ENCODE data around the gene KMT2D. TPM values are rescaled to one million over a fixed set of nuclear protein-coding genes. Genes with fewer than 3 reads are reported as not detected.
A peak's percentile ranks its signal among the peaks of the same experiment; 100 is the strongest.

The KMT2D gene
- total RNA-seq, 4 donors from 2014 or later, result 36.0 to 99.0 (median 71.3) TPM

- Histone ChIP-seq H3K9me3 (no peaks in the 10 kb centered on the region), H3K36me3 (no peaks in the 10 kb centered on the region), H3K4me1 (peaks cover 34 to 38% of the 10 kb centered on the region in 2 donors), H3K27me3 (no peaks in the 10 kb centered on the region), H3K4me3 (peak overlapping the region; percentile 83 to 100 (median 94)), H3K27ac (peak overlapping the region; percentile 97 to 100 (median 99))
- in situ Hi-C loops (cut with MboI; ENCODE audit: low sequenced_read_pairs in 4 of 4) (loop anchor here in 2 of 4 donors (10.0 kb wide), 2 partner anchors 54 to 174 kb away; partner anchors contain the start of gene LMBR1L (in 2 of the 2)), intact Hi-C loops (cut with DNase I; ENCODE audit: low total_unique reads) (loop anchor here (2.0 to 5.0 kb wide), 3 partner anchors 50 to 344 kb away; partner anchors contain the start of genes CCNT1, LMBR1L and TUBA1B)
- ATAC-seq (no peak), DNase-seq (no peak)
- TF ChIP-seq POLR2A (IDR thresholded peaks at IDR 0.05) (no peak), CTCF (IDR thresholded peaks at IDR 0.05 in 4 of 5, conservative IDR thresholded peaks at IDR 0.05 in 1 of 5) (no peak)
Observed at GRCh38 chr12:49061157-49061650, 610 bp upstream of the KMT2D start.

GRCh38 chr12:49059299-49060171 lies 1.1 kb downstream of the KMT2D start:
- Histone ChIP-seq H3K36me3 (peaks cover 0 to 6% of the 10 kb centered on the region in 2 donors), H3K9me3 (no peaks in the 10 kb centered on the region), H3K27me3 (no peaks in the 10 kb centered on the region), H3K27ac (peak overlapping the region; percentile 97 to 100 (median 99)), H3K4me3 (peak overlapping the region; percentile 83 to 100 (median 94)), H3K4me1 (peaks cover 49 to 53% of the 10 kb centered on the region in 2 donors)
- no peak for DNase-seq
- in situ Hi-C loops (cut with MboI; ENCODE audit: low sequenced_read_pairs in 4 of 4), result loop anchor here in 2 of 4 donors (10.0 kb wide), 2 partner anchors 55 to 175 kb away; partner anchors contain the start of gene LMBR1L (in 2 of the 2)
- intact Hi-C loops (cut with DNase I; ENCODE audit: low total_unique reads), result loop anchor here (2.0 to 5.0 kb wide), 3 partner anchors 51 to 342 kb away; partner anchors contain the start of genes CCNT1, LMBR1L and TUBA1B
- ATAC-seq, result peak; percentile 7 to 25
- TF ChIP-seq CTCF (IDR thresholded peaks at IDR 0.05 in 4 of 5, conservative IDR thresholded peaks at IDR 0.05 in 1 of 5), result no peak
- TF ChIP-seq POLR2A (IDR thresholded peaks at IDR 0.05), result no peak

GRCh38 chr12:49059045-49059298 lies 1.6 kb downstream of the KMT2D start:
- intact Hi-C loops (cut with DNase I; ENCODE audit: low total_unique reads), result no loop called here
- peaks cover 49 to 53% of the 10 kb centered on the region in 2 donors for H3K4me1 ChIP-seq

GRCh38 chr12:49058366-49059044 lies 2.1 kb downstream of the KMT2D start:
- H3K36me3 ChIP-seq, result peaks cover 0 to 16% of the 10 kb centered on the region in 2 donors
- in situ Hi-C loops (cut with MboI; ENCODE audit: low sequenced_read_pairs in 4 of 4), result no loop called here
- H3K4me1 ChIP-seq, result peaks cover 49 to 53% of the 10 kb centered on the region in 2 donors
- no peaks in the 10 kb centered on the region for H3K27me3 ChIP-seq
- H3K4me3 ChIP-seq, result peak overlapping the region; percentile 83 to 100 (median 94)
- no peak for DNase-seq
- H3K27ac ChIP-seq, result peak overlapping the region; percentile 97 to 100 (median 99)
- H3K9me3 ChIP-seq, result no peaks in the 10 kb centered on the region
- ATAC-seq, result no peak
- TF ChIP-seq POLR2A (IDR thresholded peaks at IDR 0.05) (no peak), CTCF (IDR thresholded peaks at IDR 0.05 in 4 of 5, conservative IDR thresholded peaks at IDR 0.05 in 1 of 5) (no peak)
- intact Hi-C loops (cut with DNase I; ENCODE audit: low total_unique reads), result no loop called here

More at GRCh38 chr12:49059045-49059298, 1.6 kb downstream of the KMT2D start:
- peak overlapping the region; percentile 83 to 100 (median 94) for H3K4me3 ChIP-seq
- no peaks in the 10 kb centered on the region for H3K9me3 ChIP-seq
- H3K27me3 ChIP-seq, result no peaks in the 10 kb centered on the region
- in situ Hi-C loops (cut with MboI; ENCODE audit: low sequenced_read_pairs in 4 of 4), result no loop called here
- H3K36me3 ChIP-seq, result peaks cover 0 to 11% of the 10 kb centered on the region in 2 donors
- TF ChIP-seq POLR2A (IDR thresholded peaks at IDR 0.05) (no peak), CTCF (IDR thresholded peaks at IDR 0.05 in 4 of 5, conservative IDR thresholded peaks at IDR 0.05 in 1 of 5) (no peak)
- ATAC-seq, result no peak
- DNase-seq, result no peak
- H3K27ac ChIP-seq, result peak overlapping the region; percentile 97 to 100 (median 99)
